GM19372 (cell line): ENCODE measurements around the gene BDKRB1.

Experiments used
- ATAC-seq: cut with Tn5 transposase; IDR thresholded peaks from one replicate; pipeline ENCODE4 v1.9.1; 2021; ENCODE audit warnings: mild to moderate bottlenecking, low read depth, moderate library complexity; ENCODE audit not compliant: unreplicated experiment

BDKRB1 gene

GRCh38 chr14:96275177-96276112 lies 19.4 kb downstream of the BDKRB1 start:
- ATAC-seq = no peak

- ATAC-seq = no peak
Measured at GRCh38 chr14:96277890-96278289, 21.9 kb downstream of the BDKRB1 start.

- no peak for ATAC-seq
Measured at GRCh38 chr14:96279564-96279963, 23.6 kb downstream of the BDKRB1 start.

DNA sequence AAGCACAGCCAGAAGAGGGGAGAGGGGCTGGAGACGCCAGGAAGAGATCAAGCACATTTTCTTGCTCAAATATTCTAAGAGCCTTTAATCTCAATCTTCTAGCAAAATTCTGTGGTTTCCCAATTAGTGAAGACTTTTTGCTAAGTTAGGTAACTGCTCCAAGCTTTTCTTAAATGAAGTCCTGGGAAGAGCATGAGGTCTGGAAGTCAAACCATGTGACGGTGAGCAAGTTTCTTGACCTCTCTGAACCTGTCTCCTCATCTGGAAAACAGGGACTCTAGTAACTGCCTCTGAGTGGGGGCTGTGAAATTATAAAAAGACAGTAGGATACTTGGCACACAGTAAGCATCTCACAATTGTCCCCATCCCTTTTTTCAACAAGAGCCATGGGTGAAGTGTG lies 24.1 kb downstream of the BDKRB1 start:
- no peak for ATAC-seq

DNA sequence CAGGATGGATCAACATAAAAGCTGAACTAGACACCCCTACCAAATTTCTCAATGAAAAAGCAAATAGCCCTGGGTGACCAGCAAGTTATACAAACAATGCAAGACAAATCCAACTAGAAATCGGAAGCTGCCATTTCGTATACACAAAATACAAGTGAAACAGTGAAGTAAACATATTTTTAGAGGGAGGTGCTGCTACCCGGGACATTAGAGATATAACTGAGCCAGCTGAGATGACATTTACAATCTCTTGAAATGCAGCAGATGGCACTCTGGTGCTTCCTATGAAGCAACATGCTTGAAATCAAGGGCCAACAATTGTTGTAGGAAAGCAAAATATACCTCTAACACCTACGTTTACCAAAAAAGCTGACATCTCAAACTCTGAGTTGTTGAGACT lies 25.5 kb downstream of the BDKRB1 start:
- no peak for ATAC-seq

GRCh38 chr14:96284008-96284407 lies 28.0 kb downstream of the BDKRB1 start:
- ATAC-seq = no peak

DNA sequence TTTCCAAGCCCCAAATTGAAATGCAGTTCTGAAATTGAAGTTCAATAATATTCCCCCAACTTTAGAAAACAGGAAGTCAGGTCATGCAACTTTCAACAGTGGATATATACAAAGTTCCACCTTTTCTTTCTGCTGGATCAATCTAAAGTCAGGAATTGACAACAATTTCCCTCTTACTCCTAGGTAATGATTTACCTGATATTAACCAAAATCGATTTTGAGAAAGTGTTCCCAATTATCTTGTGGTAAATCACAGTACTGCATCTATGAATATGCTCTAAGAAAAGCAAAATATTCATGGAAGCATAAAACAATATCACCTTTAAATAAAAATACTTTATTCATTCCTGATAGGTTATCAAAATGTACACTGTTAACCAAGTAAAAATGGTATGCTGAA lies 28.4 kb downstream of the BDKRB1 start:
- no peak for ATAC-seq

- ATAC-seq = no peak
Measured at GRCh38 chr14:96285667-96286066, 29.7 kb downstream of the BDKRB1 start.

GRCh38 chr14:96286251-96286650 lies 30.2 kb downstream of the BDKRB1 start:
- no peak for ATAC-seq

DNA sequence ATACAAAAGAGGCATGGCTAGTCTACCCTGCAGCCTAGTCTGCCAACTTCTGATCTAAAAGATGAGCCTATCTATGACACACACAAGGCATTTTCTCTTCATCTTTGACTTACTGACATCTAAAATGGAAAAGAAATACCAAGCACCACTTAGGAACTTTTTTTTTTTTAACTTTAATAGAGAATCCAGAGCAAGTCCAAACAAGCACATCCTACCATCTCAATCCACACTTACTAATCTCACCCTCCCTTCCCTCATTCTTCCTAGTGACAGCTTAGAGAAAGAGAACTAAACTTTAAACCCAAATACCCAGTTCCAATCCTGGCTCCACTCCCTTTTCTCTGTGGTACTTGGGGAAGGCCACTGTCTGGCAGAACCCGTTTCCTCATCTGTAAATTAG lies 31.8 kb downstream of the BDKRB1 start:
- no peak for ATAC-seq

DNA sequence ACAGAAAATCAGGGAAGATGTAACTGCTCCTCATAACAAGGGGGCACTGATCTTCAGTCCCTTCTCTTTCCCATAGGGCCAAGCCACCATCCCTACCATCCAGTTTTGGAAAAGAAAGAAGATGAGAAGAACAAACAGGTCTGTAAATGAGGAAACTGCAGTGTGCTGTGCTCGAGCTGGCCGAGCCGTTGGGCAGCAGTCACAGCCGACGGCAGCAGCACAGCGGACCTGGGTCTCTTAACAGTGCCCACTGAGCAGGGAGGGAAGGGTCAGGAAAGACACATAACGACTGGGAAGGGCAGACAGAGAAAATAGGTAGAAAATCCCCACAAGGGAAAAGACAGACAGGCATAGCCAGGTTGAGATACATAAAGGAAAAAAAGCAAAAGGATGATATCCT lies 38.2 kb downstream of the BDKRB1 start:
- no peak for ATAC-seq

DNA sequence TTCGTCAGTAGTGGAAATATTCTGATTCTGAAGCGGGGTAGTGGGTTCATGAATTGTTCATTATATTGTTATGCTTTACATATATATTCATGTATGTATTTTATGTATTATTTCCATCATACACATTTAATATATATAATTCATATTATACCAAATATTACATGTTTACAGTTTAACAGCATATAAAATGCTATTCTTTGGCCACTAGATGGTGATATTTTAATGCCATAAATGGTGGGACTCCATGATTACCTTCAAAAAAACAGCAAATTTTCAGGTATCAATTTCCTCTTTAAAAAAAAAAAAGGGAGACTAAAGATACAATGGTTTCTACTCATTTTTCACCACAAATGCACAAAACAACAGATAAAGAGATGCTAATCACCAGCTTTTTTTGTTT lies 41.0 kb downstream of the BDKRB1 start:
- ATAC-seq = no peak

DNA sequence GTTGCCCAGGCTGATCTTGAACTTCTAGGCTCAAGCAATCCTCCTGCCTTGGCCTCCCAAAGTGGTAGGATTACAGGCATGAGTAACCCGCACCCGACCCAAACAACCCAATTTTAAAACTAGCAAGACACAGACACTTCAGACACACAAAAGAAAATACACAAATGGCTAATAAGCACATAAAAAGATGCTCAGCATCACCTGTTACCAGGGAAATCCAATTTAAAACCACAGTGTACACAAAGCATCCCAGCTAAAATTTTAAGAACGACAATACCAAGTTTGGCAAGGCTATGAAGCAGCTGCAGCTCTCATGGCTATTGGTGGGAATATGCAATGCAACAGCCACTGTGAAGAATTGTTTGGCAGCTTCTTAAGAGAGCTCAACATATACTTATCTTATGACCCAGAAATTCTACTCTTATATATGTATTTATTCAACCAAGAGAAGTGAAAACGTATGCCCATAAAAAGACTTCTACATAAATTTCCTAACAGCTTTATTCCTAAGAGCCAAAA lies 42.0 kb downstream of the BDKRB1 start:
- no peak for ATAC-seq

GRCh38 chr14:96299441-96299840 lies 43.4 kb downstream of the BDKRB1 start:
- no peak for ATAC-seq

DNA sequence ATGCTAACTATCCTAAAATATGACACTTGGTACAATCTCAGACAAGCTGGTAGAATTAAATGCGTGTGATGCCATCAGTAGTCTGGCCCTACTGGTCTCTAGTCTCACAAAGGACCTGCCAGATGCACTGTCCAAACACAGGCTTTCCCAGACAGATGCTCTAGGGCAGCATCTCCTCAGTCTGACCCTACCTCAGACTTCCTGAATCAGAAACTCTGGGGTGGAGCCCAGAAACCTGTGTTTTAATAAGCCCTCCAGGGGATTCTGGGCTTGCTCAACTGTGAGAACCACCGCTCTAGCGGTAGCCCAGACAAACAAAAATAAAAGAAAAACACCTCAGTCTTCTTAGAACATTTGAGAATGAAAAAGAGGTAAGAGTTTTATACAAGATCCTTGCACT lies 48.0 kb downstream of the BDKRB1 start:
- ATAC-seq = no peak

GRCh38 chr14:96304956-96305355 lies 48.9 kb downstream of the BDKRB1 start:
- no peak for ATAC-seq

DNA sequence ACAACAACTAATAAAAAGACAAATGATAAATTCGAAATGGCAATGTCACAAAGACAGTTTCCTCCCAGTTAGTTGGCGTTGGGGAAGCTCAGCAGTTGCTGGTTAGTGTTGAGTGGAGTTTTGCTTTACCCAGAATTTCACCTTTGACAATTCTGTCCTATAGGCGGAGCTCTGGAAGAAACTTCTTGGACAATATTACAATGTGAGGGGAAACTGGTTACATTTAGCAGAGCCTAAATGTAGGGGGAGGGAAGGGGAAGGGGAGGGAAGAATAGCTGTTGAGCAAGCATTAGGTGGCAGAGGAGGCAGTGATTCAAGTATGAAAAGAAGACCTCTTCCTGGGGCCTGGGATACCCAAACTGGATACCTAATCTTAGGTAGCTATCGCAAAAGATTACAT lies 51.4 kb downstream of the BDKRB1 start:
- ATAC-seq = no peak

- no peak for ATAC-seq
Measured at GRCh38 chr14:96309133-96309895, 53.3 kb downstream of the BDKRB1 start.

- no peak for ATAC-seq
Measured at GRCh38 chr14:96309896-96310330, 53.9 kb downstream of the BDKRB1 start.

DNA sequence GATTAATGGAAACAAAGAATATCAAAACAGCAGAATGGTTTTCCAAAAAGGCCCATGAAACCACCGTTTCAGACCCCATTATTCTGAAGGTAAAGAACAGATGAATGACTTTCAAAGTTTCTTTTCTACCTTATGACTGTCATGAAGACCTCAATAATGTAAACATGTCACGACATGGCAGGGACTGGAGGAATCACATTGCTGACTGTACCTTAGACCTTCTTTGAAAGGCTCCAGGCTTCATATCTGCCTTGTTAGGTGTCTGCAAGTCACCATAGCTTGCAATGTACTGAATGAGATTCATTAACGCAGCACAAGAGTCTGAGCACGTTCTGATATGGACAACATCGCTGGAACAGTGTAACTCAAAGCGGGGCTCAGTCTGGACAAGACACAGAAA lies 54.9 kb downstream of the BDKRB1 start:
- no peak for ATAC-seq
